Measurements from ENCODE around the gene GRM1. TPM values are rescaled to one million over a fixed set of nuclear protein-coding genes. Genes with fewer than 3 reads are reported as not detected.

GRM1 gene
- total RNA-seq, 2 donors from 2014 or later, result 0.57 to 0.62 TPM

DNA sequence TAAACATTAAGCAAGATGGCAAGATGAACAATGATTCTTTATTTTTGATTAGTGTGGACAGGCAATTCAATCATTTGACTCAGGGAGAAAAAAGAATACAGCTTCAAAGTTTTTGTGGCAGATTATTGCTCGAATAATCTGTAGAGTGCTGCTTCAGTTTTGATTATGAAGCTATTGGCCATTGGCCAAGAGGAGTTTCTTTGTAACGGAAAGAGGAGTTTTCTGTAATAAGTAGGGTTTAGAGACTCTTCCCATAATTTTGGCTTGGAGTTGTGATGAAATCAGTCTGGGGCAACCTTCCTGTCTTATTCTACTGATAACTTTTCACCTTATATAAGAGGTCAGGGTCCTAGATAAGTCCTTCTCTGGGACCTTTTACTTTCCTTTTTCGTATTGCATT, 258.1 kb downstream of the GRM1 start:
- no peaks in the 10 kb centered on the region for H3K36me3 ChIP-seq (ENCODE audit: control insufficient read depth, insufficient read depth, low read length)
- TF ChIP-seq, protein P1, sequence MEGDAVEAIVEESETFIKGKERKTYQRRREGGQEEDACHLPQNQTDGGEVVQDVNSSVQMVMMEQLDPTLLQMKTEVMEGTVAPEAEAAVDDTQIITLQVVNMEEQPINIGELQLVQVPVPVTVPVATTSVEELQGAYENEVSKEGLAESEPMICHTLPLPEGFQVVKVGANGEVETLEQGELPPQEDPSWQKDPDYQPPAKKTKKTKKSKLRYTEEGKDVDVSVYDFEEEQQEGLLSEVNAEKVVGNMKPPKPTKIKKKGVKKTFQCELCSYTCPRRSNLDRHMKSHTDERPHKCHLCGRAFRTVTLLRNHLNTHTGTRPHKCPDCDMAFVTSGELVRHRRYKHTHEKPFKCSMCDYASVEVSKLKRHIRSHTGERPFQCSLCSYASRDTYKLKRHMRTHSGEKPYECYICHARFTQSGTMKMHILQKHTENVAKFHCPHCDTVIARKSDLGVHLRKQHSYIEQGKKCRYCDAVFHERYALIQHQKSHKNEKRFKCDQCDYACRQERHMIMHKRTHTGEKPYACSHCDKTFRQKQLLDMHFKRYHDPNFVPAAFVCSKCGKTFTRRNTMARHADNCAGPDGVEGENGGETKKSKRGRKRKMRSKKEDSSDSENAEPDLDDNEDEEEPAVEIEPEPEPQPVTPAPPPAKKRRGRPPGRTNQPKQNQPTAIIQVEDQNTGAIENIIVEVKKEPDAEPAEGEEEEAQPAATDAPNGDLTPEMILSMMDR (conservative IDR thresholded peaks at IDR 0.05), result no peak
- no peaks in the 10 kb centered on the region for H3K27me3 Mint-ChIP-seq (ENCODE audit: insufficient read depth)
- DNase-seq, result no peak
- H3K27ac ChIP-seq (ENCODE audit: low read depth, low read length), result no peak overlapping the region
- 89 to 95% methylated on average over 1 to 3 of the region's 3 CpGs for WGBS, 2 experiments (ENCODE audit: insufficient coverage in 1 of 2, insufficient read length in 1 of 2)
- H3K9ac ChIP-seq (ENCODE audit: extremely low read depth, low read length, poor library complexity, severe bottlenecking), result no peak overlapping the region
- H3K4me1 ChIP-seq (ENCODE audit: control insufficient read depth, insufficient read depth, low read length), result no peaks in the 10 kb centered on the region
- no peaks in the 10 kb centered on the region for H3K4me1 Mint-ChIP-seq
- H3K4me3 Mint-ChIP-seq, result no peak overlapping the region
- H3K9me3 Mint-ChIP-seq, result peaks cover 7% of the 10 kb centered on the region
- no peak overlapping the region for H3K27ac Mint-ChIP-seq
- no peaks in the 10 kb centered on the region for H3K27me3 ChIP-seq (ENCODE audit: control insufficient read depth, insufficient read depth, low read length, poor library complexity, severe bottlenecking)
- H3K36me3 Mint-ChIP-seq (ENCODE audit: low read depth), result no peaks in the 10 kb centered on the region
- H3K4me3 ChIP-seq (ENCODE audit: low read length), result no peak overlapping the region
- H3K9me3 ChIP-seq (ENCODE audit: control insufficient read depth, low read length), result peaks cover 20% of the 10 kb centered on the region

DNA sequence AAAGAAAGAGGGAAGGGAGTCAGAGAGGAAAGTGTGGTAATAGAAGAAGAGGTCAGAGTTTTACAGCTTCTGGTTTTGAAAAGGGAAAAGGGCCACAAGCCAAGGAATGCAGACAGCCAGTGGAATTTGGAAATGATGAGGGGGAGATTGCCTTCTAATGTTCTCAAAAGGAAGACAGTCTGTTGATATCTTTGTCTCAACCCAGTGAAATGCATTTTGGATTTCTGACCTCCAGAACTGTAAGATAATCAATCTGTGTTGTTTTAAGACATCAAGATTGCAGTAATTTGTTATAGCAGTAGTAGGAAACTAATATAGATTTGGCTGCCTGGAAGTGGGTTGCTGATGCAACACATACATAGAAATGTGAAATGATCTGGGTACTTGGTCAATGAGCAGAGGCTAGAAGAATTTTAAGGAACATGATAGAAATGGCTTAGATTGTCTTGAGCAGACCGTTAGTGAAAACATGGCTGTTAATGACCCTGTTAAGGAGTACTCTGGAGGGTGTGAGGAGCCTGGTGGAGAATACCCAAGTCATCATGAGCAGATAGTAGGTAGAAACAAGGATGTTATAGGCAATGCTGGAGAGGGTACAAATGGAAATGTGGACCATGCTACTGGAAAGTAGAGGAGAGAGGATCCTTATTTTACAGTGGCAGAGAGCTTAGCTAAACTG, 259.0 kb downstream of the GRM1 start:
- Histone ChIP-seq H3K4me1 (ENCODE audit: control insufficient read depth, insufficient read depth, low read length) (no peaks in the 10 kb centered on the region), H3K27ac (ENCODE audit: low read depth, low read length) (no peak overlapping the region), H3K9me3 (ENCODE audit: control insufficient read depth, low read length) (peaks cover 20% of the 10 kb centered on the region), H3K27me3 (ENCODE audit: control insufficient read depth, insufficient read depth, low read length, poor library complexity, severe bottlenecking) (no peaks in the 10 kb centered on the region), H3K4me3 (ENCODE audit: low read length) (no peak overlapping the region), H3K9ac (ENCODE audit: extremely low read depth, low read length, poor library complexity, severe bottlenecking) (no peak overlapping the region), H3K36me3 (ENCODE audit: control insufficient read depth, insufficient read depth, low read length) (no peaks in the 10 kb centered on the region)
- Mint-ChIP-seq H3K36me3 (ENCODE audit: low read depth) (no peaks in the 10 kb centered on the region), H3K4me3 (no peak overlapping the region), H3K4me1 (no peaks in the 10 kb centered on the region), H3K27ac (no peak overlapping the region), H3K9me3 (peaks cover 7% of the 10 kb centered on the region), H3K27me3 (ENCODE audit: insufficient read depth) (no peaks in the 10 kb centered on the region)
- DNase-seq, result no peak
- TF ChIP-seq, protein P1 (conservative IDR thresholded peaks at IDR 0.05), result no peak
- WGBS, 2 experiments (ENCODE audit: insufficient coverage in 1 of 2, insufficient read length in 1 of 2), result 91 to 100% methylated on average over 1 of the region's 1 CpG

DNA sequence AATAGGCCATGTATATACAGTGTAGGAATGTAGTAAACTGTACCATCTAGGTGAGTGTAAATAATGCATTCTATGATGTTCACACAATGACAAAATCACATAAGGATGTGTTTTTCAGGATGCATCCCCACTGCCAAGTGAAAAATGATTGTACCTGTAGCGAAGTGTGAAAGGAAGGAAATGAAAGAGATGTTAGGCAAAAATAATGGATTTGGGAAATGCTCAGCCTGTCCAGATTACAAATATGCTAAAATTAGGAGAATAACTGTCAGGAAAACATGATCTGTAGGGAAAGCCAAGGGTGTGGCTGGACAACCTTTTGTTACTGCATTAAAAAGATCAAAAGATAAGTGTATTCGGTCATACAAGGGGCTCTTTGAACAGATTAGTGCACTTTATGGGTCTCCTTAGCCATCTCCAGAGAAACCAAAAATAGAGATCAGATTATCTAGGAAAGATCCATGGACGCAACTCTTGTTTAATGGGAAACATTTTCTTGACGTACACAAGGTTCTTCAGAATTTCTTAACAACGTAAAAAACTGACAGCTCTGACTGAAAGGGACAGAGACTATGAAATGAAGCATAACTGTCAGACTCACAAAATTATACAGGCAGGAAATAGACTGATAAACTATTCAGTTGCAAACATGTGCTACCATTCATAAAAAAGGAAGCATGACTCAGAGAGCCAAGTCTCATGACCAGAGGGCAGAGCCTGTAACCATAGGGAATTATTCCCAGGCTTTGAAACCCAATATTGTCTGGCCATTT, 261.1 kb downstream of the GRM1 start:
- no peaks in the 10 kb centered on the region for H3K4me1 Mint-ChIP-seq
- DNase-seq, result no peak
- Histone ChIP-seq H3K27me3 (ENCODE audit: control insufficient read depth, insufficient read depth, low read length, poor library complexity, severe bottlenecking) (no peaks in the 10 kb centered on the region), H3K4me1 (ENCODE audit: control insufficient read depth, insufficient read depth, low read length) (no peaks in the 10 kb centered on the region), H3K4me3 (ENCODE audit: low read length) (no peak overlapping the region), H3K9ac (ENCODE audit: extremely low read depth, low read length, poor library complexity, severe bottlenecking) (no peak overlapping the region), H3K36me3 (ENCODE audit: control insufficient read depth, insufficient read depth, low read length) (no peaks in the 10 kb centered on the region), H3K9me3 (ENCODE audit: control insufficient read depth, low read length) (peaks cover 12% of the 10 kb centered on the region), H3K27ac (ENCODE audit: low read depth, low read length) (no peak overlapping the region)
- H3K4me3 Mint-ChIP-seq, result no peak overlapping the region
- 95 to 98% methylated on average over 5 of the region's 5 CpGs for WGBS, 2 experiments (ENCODE audit: insufficient coverage in 1 of 2, insufficient read length in 1 of 2)
- H3K36me3 Mint-ChIP-seq (ENCODE audit: low read depth), result no peaks in the 10 kb centered on the region
- H3K27me3 Mint-ChIP-seq (ENCODE audit: insufficient read depth), result no peaks in the 10 kb centered on the region
- peaks cover 4% of the 10 kb centered on the region for H3K9me3 Mint-ChIP-seq
- TF ChIP-seq, protein P1 (conservative IDR thresholded peaks at IDR 0.05), result no peak
- H3K27ac Mint-ChIP-seq, result no peak overlapping the region

Measured in endodermal cell (in vitro differentiated cells).